PC-3 (cell line): ENCODE data around the gene ELF2.

ENCODE experiments used
- CTCF ChIP-seq: fragments of 300-600 bp; sonication (generic); conservative IDR thresholded peaks from 2 replicates; pipeline ENCODE4 v1.5.1; 2017; ENCODE audit warnings: antibody characterized with exemption, low read depth, mild to moderate bottlenecking, low read length
- EZH2 ChIP-seq: fragments of 300-600 bp; sonication (generic); IDR thresholded peaks from one replicate; pipeline ENCODE4 v1.6.1; 2017; ENCODE audit warnings: antibody characterized with exemption, mild to moderate bottlenecking, low read length; ENCODE audit not compliant: unreplicated experiment

GRCh38 chr4:139171876-139172691 lies 4.9 kb downstream of the ELF2 start:
- TF ChIP-seq CTCF (no peak), EZH2 (no peak)
